Spleen (tissue), 7 donors: ENCODE results near the gene CNN1.

Experiments
- POLR2A ChIP-seq, 3 donors: fragments of 450-650 bp; IDR thresholded peaks; one replicate each; pipeline ENCODE4 v1.5.1; 2017; ENCODE audit warnings: antibody characterized with exemption in 3 of 3, mild to moderate bottlenecking in 1 of 3
- TF ChIP-seq, protein P1 (sequence below), 11 experiments: fragments of 200-600 bp in 7 of 11; fragments of 450-650 bp in 4 of 11; sonication (generic) in 4 of 11; IDR thresholded peaks in 8 of 11; conservative IDR thresholded peaks in 3 of 11; 1 replicate in 7 of 11; 2 replicates in 4 of 11; pipeline versions ENCODE4 v1.4.0 to v1.8.0; 2016 to 2021; ENCODE audit warnings: antibody characterized with exemption in 11 of 11, inconsistent platforms in 4 of 11, mild to moderate bottlenecking in 1 of 11
- donor health status: DM: no; HTN: no; CAD: no; lungs with moderate emphysema.
- donor health status: DM: no; HTN: no; CAD: no.
- donor health status: DM: no; HTN: no; CAD: no.

DNA sequence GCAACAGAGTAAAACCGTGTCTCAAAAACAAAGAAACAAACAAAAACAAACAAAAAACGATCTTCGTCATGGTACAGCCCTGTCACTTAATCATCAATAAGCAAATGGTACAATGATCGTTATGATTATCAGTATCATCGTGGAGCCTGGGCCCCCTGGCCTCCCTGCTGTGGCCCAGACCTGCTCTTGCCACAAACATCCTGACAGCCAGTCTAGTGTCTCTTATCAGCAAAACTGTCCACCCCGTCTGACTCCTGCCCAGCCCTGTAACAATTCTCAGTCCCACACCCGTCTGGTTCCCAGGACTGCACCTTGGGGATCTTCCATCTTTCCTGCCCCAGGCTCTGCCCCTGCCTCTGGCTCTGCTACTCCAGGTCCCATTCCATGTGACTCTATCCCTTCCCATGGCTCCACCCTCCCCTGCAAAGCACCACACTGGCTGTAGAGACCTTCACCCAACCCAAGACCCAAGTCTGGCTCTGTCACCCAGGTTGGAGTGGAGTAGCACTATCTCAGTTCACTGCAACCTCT lies 38.7 kb upstream of the CNN1 start:
- TF ChIP-seq, protein P1, sequence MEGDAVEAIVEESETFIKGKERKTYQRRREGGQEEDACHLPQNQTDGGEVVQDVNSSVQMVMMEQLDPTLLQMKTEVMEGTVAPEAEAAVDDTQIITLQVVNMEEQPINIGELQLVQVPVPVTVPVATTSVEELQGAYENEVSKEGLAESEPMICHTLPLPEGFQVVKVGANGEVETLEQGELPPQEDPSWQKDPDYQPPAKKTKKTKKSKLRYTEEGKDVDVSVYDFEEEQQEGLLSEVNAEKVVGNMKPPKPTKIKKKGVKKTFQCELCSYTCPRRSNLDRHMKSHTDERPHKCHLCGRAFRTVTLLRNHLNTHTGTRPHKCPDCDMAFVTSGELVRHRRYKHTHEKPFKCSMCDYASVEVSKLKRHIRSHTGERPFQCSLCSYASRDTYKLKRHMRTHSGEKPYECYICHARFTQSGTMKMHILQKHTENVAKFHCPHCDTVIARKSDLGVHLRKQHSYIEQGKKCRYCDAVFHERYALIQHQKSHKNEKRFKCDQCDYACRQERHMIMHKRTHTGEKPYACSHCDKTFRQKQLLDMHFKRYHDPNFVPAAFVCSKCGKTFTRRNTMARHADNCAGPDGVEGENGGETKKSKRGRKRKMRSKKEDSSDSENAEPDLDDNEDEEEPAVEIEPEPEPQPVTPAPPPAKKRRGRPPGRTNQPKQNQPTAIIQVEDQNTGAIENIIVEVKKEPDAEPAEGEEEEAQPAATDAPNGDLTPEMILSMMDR (IDR thresholded peaks at IDR 0.05 in 8 of 11, conservative IDR thresholded peaks at IDR 0.05 in 3 of 11) = no peak
- no peak for TF ChIP-seq POLR2A (IDR thresholded peaks at IDR 0.05)
